ENCODE results near the gene NES. TPM values are rescaled to one million over a fixed set of nuclear protein-coding genes. Genes with fewer than 3 reads are reported as not detected.

NES gene
- total RNA-seq, 1 experiment from 2014 or later, result 6.8 TPM

- H3K4me3 ChIP-seq, result peak overlapping the region; percentile 54
- H3K27me3 ChIP-seq (ENCODE audit: insufficient read depth, low read depth), result no peaks in the 10 kb centered on the region
- DNase-seq, result peak; percentile 89 to 95
- H3K4me1 ChIP-seq (replicated peaks; ENCODE audit: insufficient read depth), result peaks cover 59% of the 10 kb centered on the region
- no peaks in the 10 kb centered on the region for H3K9me3 ChIP-seq (ENCODE audit: insufficient read depth, low read depth)
- H3K9me2 ChIP-seq (ENCODE audit: insufficient read depth), result no peaks in the 10 kb centered on the region
- H3F3A ChIP-seq (ENCODE audit: insufficient read depth, low read depth), result peaks cover 55% of the 10 kb centered on the region
- H4K20me1 ChIP-seq (ENCODE audit: insufficient read depth), result no peaks in the 10 kb centered on the region
- no peaks in the 10 kb centered on the region for H3K36me3 ChIP-seq (ENCODE audit: low read depth)
- intact Hi-C loops (cut with micrococcal nuclease; ENCODE audit: unreplicated experiment), result loop anchor here (1.0 to 10.0 kb wide), 5 partner anchors 12 to 442 kb away; partner anchors contain the start of genes CRABP2, ETV3, HDGF and MEF2D
- no peak overlapping the region for H2AFZ ChIP-seq
- TSS peak; percentile 34 for BruUV-seq (replicated peaks)
- ChIA-PET POLR2A (ENCODE audit: unreplicated experiment) (interaction anchor here (0.5 to 1.3 kb wide), 8 partner anchors 9 to 480 kb away, joined by 3 to 26 read pairs (median 6); partner anchors contain the start of genes CRABP2, ISG20L2, METTL25B and MRPL24), CTCF (interaction anchor here (1.2 to 6.3 kb wide), 2 partner anchors 12 to 29 kb away, joined by 6 to 109 read pairs; partner anchors contain the start of gene CRABP2)
- H3K79me2 ChIP-seq (ENCODE audit: low read depth), result no peaks in the 10 kb centered on the region
- H3K27ac ChIP-seq, result peak overlapping the region; percentile 94
- TF ChIP-seq EZH2 (IDR thresholded peaks at IDR 0.05; ENCODE audit: low read depth) (no peak), CTCF (conservative IDR thresholded peaks at IDR 0.05) (no peak)
- H3K4me2 ChIP-seq, result peak overlapping the region; percentile 95
Observed at GRCh38 chr1:156692925-156693847, 16.0 kb upstream of the NES start.

DNA sequence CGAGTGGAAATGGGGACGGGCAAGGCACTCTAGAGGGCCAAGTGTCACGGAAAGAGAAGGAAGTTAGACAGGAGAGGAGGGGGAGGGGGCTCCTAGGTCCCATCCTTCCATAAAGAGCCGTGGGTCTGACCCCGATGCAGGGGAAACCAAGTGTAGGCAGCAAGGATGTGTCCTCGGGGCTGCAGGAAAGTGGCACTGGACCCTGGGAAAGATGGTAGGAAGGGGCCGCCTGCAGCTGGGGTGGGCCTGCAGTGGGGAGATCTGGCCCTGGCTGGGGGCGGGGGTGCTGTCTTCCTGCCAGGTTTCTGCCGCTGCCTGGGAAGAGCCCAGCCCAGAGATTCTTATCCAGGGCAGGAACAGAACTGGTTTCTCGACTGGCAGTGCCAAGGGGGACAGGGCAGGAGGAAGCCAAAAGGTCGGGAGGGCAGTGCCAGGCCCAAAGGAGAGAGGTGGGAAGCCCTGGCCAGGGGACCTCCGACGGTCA is 15.3 kb upstream of the NES start:
- no peaks in the 10 kb centered on the region for H3K9me2 ChIP-seq (ENCODE audit: insufficient read depth)
- peaks cover 55% of the 10 kb centered on the region for H3F3A ChIP-seq (ENCODE audit: insufficient read depth, low read depth)
- no peaks in the 10 kb centered on the region for H3K9me3 ChIP-seq (ENCODE audit: insufficient read depth, low read depth)
- H3K4me3 ChIP-seq, result peak overlapping the region; percentile 54; the same call in 1 of the 2 replicates
- peak overlapping the region; percentile 94 for H3K27ac ChIP-seq
- H4K20me1 ChIP-seq (ENCODE audit: insufficient read depth), result no peaks in the 10 kb centered on the region
- peak overlapping the region; percentile 95 for H3K4me2 ChIP-seq
- H3K79me2 ChIP-seq (ENCODE audit: low read depth), result no peaks in the 10 kb centered on the region
- POLR2A ChIA-PET (ENCODE audit: unreplicated experiment), result interaction anchor here (0.5 to 1.2 kb wide), 6 partner anchors 10 to 480 kb away, joined by 3 to 28 read pairs (median 6); partner anchors contain the start of genes CRABP2, ISG20L2, METTL25B and PMF1
- H3K27me3 ChIP-seq (ENCODE audit: insufficient read depth, low read depth), result no peaks in the 10 kb centered on the region
- no peaks in the 10 kb centered on the region for H3K36me3 ChIP-seq (ENCODE audit: low read depth)
- DNase-seq, result no peak
- no peak overlapping the region for H2AFZ ChIP-seq
- H3K4me1 ChIP-seq (replicated peaks; ENCODE audit: insufficient read depth), result peaks cover 59% of the 10 kb centered on the region
- intact Hi-C loops (cut with micrococcal nuclease; ENCODE audit: unreplicated experiment), result loop anchor here (2.0 to 10.0 kb wide), 4 partner anchors 58 to 442 kb away; partner anchors contain the start of genes ETV3, HDGF, MEF2D and PRCC
- CTCF ChIA-PET, result interaction anchor here (1.0 to 6.3 kb wide), 3 partner anchors 12 to 65 kb away, joined by 5 to 109 read pairs (median 9); partner anchors contain the start of gene CRABP2
- BruUV-seq (replicated peaks), result no TSS peak
- TF ChIP-seq CTCF (conservative IDR thresholded peaks at IDR 0.05), result no peak

Data from PC-9 (cell line).